COR-L47 (cell line): ENCODE measurements around the gene LAMC3.

Experiments used
- DNase-seq: peaks from one replicate; lab custom pipeline; 2025; lab: John Stamatoyannopoulos, UW

The LAMC3 gene

GRCh38 chr9:131008909-131009618, at the start of gene LAMC3:
TSS of gene LAMC3 (plus strand) at chr9:131009174. CDS start at chr9:131009215, 41 bp downstream.
- DNase-seq = peak; percentile 64

- DNase-seq = no peak
Observed at GRCh38 chr9:130959809-130960334, 49.1 kb upstream of the LAMC3 start.

GRCh38 chr9:130960522-130961378, 48.2 kb upstream of the LAMC3 start:
- no peak for DNase-seq

- no peak for DNase-seq
Observed at GRCh38 chr9:130961511-130962300, 47.3 kb upstream of the LAMC3 start.

- no peak for DNase-seq
Observed at GRCh38 chr9:130962418-130963316, 46.3 kb upstream of the LAMC3 start.

- no peak for DNase-seq
Observed at GRCh38 chr9:130963337-130963908, 45.6 kb upstream of the LAMC3 start.

- DNase-seq = no peak
Observed at GRCh38 chr9:130963916-130964315, 45.1 kb upstream of the LAMC3 start.

GRCh38 chr9:130965680-130966079, 43.3 kb upstream of the LAMC3 start:
- DNase-seq = no peak

DNA sequence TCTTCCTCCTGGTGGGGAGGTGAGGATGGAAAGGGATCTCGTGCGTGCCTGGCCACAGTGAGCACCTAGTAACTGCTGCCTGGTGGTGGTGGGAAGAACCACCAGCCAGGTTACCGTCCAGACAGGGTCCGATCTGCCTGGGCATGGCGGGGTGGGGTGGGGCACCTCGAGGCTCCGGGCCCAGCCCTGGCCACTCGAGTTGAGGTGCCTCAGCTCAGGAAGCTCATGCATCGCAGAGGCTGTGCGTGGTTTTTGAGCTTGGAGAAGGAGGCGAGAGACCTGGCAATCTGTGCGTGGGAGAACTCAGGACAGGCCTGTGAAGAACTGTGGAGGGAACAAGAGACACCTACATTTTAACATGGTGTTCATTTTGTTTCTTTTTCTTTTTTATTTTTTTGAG, 38.9 kb upstream of the LAMC3 start:
- DNase-seq = no peak

GRCh38 chr9:130970855-130971254, 38.1 kb upstream of the LAMC3 start:
- no peak for DNase-seq

DNA sequence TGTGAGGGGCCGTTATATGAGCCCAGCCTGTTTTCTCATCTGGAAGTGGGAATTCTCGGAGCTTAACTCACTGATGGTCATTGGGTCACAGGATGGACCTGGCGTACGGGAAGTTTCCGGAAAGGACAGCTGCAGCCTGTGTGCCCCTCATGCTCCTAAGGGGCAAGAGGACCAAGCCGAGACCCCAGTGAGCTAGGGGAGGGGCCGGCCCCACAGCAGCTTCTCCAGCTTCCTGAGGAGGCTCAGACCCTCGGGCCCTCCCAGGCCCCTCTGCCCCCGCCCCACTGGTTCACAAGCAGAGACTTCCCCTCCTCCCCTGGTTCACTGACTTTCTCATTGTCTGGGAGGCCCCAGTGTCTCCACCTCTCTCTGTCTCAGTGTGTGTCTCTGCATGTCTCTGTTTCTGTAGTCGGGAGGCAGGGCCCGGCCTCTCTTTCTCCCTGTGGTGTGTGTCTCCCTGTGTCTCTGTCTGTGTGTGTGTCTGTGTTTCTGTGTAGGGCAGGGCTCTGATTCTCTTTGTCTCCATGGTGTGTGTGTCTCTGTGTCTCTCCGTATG, 37.6 kb upstream of the LAMC3 start:
- DNase-seq = no peak

DNA sequence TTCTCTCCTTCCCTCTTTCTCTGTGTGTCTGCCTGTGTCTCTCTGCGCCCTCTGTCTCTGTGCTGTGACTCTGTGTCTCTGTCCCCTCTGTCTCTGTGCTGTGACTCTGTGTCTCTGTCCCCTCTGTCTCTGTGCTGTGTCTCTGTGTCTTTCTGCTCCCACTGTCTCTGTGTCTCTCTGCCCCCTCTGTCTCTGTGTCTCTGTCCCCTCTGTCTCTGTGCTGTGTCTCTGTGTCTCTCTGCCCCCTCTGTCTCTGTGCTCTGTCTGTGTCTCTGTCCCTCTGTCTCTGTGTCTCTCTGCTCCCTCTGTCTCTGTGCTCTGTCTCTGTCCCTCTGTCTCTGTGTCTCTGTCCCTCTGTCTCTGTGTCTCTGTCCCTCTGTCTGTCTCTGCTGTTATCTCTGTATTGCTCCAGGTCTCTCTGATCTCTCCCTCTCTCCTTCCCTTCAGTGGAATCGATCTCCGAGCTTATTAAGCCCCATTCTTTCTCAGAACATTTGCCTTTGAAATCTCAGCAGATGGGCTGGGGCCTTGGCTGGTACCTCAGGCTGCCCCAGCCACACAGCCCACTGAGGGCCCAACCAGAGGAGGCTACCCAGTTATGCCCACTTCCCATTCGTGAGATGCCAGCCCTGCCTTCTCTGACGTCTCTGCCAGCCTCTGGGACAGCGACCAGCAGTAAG, 36.6 kb upstream of the LAMC3 start:
- no peak for DNase-seq

DNA sequence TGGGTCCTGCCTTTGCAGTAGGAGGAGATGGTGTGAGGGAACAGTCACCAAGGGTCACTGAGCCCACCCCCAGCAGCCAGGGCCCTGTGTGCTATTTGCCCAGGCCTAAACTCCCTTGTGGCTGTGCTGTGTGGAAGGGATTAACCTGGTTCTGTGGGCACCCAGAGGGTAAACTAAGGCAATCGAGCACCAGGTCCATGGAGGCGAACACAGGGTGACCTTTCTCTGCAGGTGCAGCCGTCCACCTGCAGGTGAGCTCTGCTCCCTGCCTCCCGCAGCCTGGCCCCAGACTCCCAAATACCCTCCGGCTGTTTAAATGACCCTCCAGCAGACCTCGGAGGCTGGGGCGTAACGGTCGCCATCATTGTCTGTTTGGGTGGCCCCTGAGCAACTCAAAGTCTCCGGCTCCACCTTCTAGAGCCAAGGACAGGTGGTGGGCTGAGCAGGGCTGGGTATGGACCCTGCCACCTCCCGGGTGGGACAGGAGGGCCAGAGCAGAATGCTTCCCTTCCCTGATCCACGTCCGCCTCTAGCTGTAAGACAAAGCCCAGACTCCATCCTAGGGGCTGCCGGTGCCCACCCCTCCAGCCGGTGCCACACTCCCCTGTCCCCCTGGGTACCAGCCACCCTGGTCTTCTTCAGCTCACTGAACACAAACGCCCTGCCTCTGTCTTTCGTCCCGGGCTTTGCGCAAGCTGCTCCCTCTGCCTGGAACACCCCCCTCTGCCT, 35.9 kb upstream of the LAMC3 start:
- no peak for DNase-seq

GRCh38 chr9:130973686-130974281, 35.2 kb upstream of the LAMC3 start:
- DNase-seq = no peak

- DNase-seq = no peak
Observed at GRCh38 chr9:130974697-130975096, 34.3 kb upstream of the LAMC3 start.

GRCh38 chr9:130975156-130975555, 33.8 kb upstream of the LAMC3 start:
- DNase-seq = no peak

DNA sequence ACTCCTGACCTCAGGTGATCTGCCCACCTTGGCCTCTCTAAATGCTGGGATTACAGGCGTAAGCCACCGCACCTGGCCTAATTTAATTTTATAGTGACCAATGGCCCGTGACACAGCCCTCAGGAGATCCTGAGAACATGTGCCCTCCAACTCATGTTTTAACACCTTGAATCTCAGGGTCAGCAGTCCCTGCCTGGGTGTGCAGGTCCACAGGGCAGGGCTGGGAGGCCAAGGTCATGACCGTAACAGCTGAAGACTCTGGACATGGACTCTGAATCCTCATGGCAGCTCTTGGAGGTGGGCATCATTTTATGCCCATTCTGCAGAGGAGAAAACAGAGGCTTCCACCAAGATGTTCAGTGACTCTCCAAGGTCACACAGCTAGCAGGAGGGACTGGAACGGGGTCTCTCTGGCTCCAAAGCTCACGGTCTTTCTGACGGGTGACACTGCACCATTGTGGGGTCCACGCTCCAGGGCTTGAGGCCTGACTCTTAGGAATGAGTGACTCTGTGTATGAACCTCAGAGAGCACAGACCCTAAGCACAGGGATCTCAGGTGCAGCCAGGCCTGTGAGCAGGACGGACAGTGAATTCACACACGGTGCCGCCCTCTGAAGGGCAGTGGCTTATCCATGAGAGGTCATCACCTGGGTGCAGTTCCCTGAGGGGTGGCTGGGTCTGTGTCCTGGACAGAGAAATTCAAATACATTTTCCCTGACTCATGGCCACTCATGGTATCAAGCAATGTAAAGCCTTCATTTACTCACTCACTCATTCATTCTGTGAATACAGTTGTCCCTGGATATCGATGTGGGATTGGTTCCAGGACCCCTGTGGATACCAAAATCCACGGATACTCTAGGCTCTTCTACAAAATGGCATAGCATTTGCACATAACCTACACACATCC, 32.8 kb upstream of the LAMC3 start:
- no peak for DNase-seq

GRCh38 chr9:130977811-130978221, 31.2 kb upstream of the LAMC3 start:
- no peak for DNase-seq
